ENCODE data around the gene SLC12A8. TPM values are rescaled to one million over a fixed set of nuclear protein-coding genes. Genes with fewer than 3 reads are reported as not detected.

SLC12A8 gene
- total RNA-seq, 1 donor from 2014 or later, result 9.0 TPM

- DNase-seq, result no peak
Measured at GRCh38 chr3:125140011-125140817, 72.3 kb downstream of the SLC12A8 start.

- DNase-seq, result no peak
Measured at GRCh38 chr3:125139386-125139785, 73.2 kb downstream of the SLC12A8 start.

- DNase-seq, result no peak
Measured at GRCh38 chr3:125137358-125138033, 75.1 kb downstream of the SLC12A8 start.

- DNase-seq, result no peak
Measured at GRCh38 chr3:125136966-125137357, 75.6 kb downstream of the SLC12A8 start.

- no peak for DNase-seq
Measured at GRCh38 chr3:125136515-125136914, 76.0 kb downstream of the SLC12A8 start.

GRCh38 chr3:125134952-125135351 is 77.6 kb downstream of the SLC12A8 start:
- no peak for DNase-seq

GRCh38 chr3:125132815-125133214 is 79.7 kb downstream of the SLC12A8 start:
- no peak for DNase-seq

GRCh38 chr3:125129512-125129997 is 83.0 kb downstream of the SLC12A8 start:
- peak; percentile 98 for DNase-seq

- peak; percentile 84 for DNase-seq
Measured at GRCh38 chr3:125128861-125129501, 83.6 kb downstream of the SLC12A8 start.

- DNase-seq, result no peak
Measured at GRCh38 chr3:125126323-125126722, 86.2 kb downstream of the SLC12A8 start.

GRCh38 chr3:125125821-125126245 is 86.7 kb downstream of the SLC12A8 start:
- DNase-seq, result no peak

- peak; percentile 44 for DNase-seq
Measured at GRCh38 chr3:125123451-125124305, 88.9 kb downstream of the SLC12A8 start.

- no peak for DNase-seq
Measured at GRCh38 chr3:125121246-125122010, 91.1 kb downstream of the SLC12A8 start.

GRCh38 chr3:125120379-125121122 is 92.0 kb downstream of the SLC12A8 start:
- DNase-seq, result peak; percentile 80

GRCh38 chr3:125119752-125120378 is 92.7 kb downstream of the SLC12A8 start:
- no peak for DNase-seq

- no peak for DNase-seq
Measured at GRCh38 chr3:125118600-125118999, 93.9 kb downstream of the SLC12A8 start.

GRCh38 chr3:125117631-125118191 is 94.8 kb downstream of the SLC12A8 start:
- no peak for DNase-seq

GRCh38 chr3:125116311-125117080 is 96.1 kb downstream of the SLC12A8 start:
- peak; percentile 52 for DNase-seq

GRCh38 chr3:125115640-125116039 is 96.9 kb downstream of the SLC12A8 start:
- peak; percentile 80 for DNase-seq

Data from tongue (tissue), 2 donors.